Thoracic aorta (tissue), 2 donors: ENCODE results near the gene BICRA. TPM values are rescaled to one million over a fixed set of nuclear protein-coding genes. Genes with fewer than 3 reads are reported as not detected.

Experiments
- ATAC-seq: fragments of 150-250 bp; one replicate; pipeline ENCODE4 v1.8.0; 2017; ENCODE audit warnings: low read depth; ENCODE audit not compliant: insufficient number of reproducible peaks, low FRiP score
- DNase-seq: peaks from one replicate; pipeline ENCODE4 v3.0.0-alpha.2; 2020; ENCODE audit warnings: low spot score
- H3K27ac ChIP-seq, 2 donors: fragments of 200-600 bp; sonication (generic); 1 replicate in 1 of 2; 2 replicates in 1 of 2; pipeline ENCODE4 v1.5.1; 2016; ENCODE audit warnings: mild to moderate bottlenecking in 2 of 2, moderate library complexity in 2 of 2
- H3K27me3 ChIP-seq: fragments of 200-600 bp; sonication (generic); replicated peaks from 2 replicates; pipeline ENCODE4 v1.6.0; 2016; ENCODE audit warnings: mild to moderate bottlenecking; ENCODE audit not compliant: insufficient read depth
- H3K36me3 ChIP-seq: fragments of 200-600 bp; sonication (generic); one replicate; pipeline ENCODE4 v1.5.1; 2016
- H3K4me1 ChIP-seq, 2 donors: fragments of 200-600 bp; sonication (generic); 1 replicate in 1 of 2; 2 replicates in 1 of 2; pipeline versions ENCODE4 v1.5.1 to v1.6.0; 2016; ENCODE audit warnings: low read depth in 2 of 2, mild to moderate bottlenecking in 1 of 2; ENCODE audit not compliant: control insufficient read depth in 1 of 2
- H3K4me3 ChIP-seq: fragments of 200-600 bp; sonication (generic); 2 replicates; pipeline ENCODE4 v1.5.1; 2016; ENCODE audit warnings: mild to moderate bottlenecking
- H3K9me3 ChIP-seq: fragments of 200-600 bp; sonication (generic); 2 replicates; pipeline ENCODE4 v1.5.1; 2016
- CTCF ChIP-seq: fragments of 200-600 bp; sonication (generic); IDR thresholded peaks from one replicate; pipeline ENCODE4 v1.5.1; 2019; ENCODE audit warnings: antibody characterized with exemption
- total RNA-seq, 2 donors: library from RNA; depleted of rRNA; stranded (reverse); fragments of >200 nt; gene quantifications; one replicate each; pipeline versions ENCODE4 v1.1.0 to v1.2.3, GENCODE V29; 2016

Gene BICRA
- total RNA-seq, 2 donors from 2014 or later = 10.8 to 18.4 TPM

- Histone ChIP-seq H3K4me3 (no peak overlapping the region), H3K36me3 (peaks cover 27% of the 10 kb centered on the region), H3K27me3 (no peaks in the 10 kb centered on the region), H3K9me3 (no peaks in the 10 kb centered on the region), H3K4me1 (peaks cover 0 to 3% of the 10 kb centered on the region in 2 donors), H3K27ac (no peak overlapping the region)
- DNase-seq (no peak), ATAC-seq (no peak)
- TF ChIP-seq CTCF = peak; percentile 74
Measured at GRCh38 chr19:47699360-47699917, 90.5 kb downstream of the BICRA start.

- H3K9me3 ChIP-seq = no peaks in the 10 kb centered on the region
- no peak for DNase-seq
- no peak overlapping the region for H3K4me3 ChIP-seq
- H3K4me1 ChIP-seq = peaks cover 0 to 3% of the 10 kb centered on the region in 2 donors
- no peak for ATAC-seq
- peaks cover 27% of the 10 kb centered on the region for H3K36me3 ChIP-seq
- H3K27ac ChIP-seq = no peak overlapping the region
- no peak for TF ChIP-seq CTCF
- H3K27me3 ChIP-seq = no peaks in the 10 kb centered on the region
Measured at GRCh38 chr19:47700934-47701716, 92.2 kb downstream of the BICRA start.

DNA sequence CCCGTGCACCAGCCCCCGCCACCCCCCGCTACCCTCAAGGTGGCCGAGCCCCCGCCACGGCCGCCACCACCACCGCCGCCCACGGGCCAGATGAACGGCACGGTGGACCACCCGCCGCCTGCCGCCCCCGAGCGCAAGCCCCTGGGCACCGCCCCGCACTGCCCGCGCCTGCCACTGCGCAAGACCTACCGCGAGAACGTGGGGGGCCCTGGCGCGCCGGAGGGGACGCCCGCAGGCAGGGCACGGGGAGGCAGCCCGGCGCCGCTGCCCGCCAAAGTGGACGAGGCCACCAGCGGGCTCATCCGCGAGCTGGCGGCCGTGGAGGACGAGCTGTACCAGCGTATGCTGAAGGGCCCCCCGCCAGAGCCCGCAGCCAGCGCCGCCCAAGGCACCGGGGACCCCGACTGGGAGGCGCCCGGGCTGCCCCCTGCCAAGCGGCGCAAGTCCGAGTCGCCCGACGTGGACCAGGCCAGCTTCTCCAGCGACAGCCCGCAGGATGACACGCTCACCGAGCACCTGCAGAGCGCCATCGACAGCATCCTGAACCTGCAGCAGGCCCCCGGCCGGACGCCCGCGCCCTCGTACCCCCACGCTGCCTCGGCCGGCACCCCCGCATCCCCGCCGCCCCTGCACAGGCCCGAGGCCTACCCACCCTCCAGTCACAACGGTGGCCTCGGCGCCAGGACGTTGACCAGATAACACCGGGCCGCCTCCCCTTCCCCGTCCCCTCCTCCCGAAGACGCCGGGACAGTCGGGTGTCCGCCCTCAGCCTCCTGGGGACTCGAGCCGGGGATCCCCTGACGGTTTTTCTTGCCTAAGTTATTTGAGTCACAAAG lies 93.0 kb downstream of the BICRA start:
- ATAC-seq (no peak), DNase-seq (no peak)
- Histone ChIP-seq H3K4me1 (peaks cover 0 to 3% of the 10 kb centered on the region in 2 donors), H3K36me3 (peaks cover 27% of the 10 kb centered on the region), H3K9me3 (no peaks in the 10 kb centered on the region), H3K27ac (no peak overlapping the region), H3K27me3 (no peaks in the 10 kb centered on the region), H3K4me3 (no peak overlapping the region)
- no peak for TF ChIP-seq CTCF

- no peak for DNase-seq
- Histone ChIP-seq H3K36me3 (peaks cover 27% of the 10 kb centered on the region), H3K4me1 (peaks cover 0 to 3% of the 10 kb centered on the region in 2 donors), H3K4me3 (no peak overlapping the region), H3K27ac (no peak overlapping the region), H3K9me3 (no peaks in the 10 kb centered on the region), H3K27me3 (no peaks in the 10 kb centered on the region)
- ATAC-seq = no peak
- no peak for TF ChIP-seq CTCF
Measured at GRCh38 chr19:47702671-47703070, 93.7 kb downstream of the BICRA start.

DNA sequence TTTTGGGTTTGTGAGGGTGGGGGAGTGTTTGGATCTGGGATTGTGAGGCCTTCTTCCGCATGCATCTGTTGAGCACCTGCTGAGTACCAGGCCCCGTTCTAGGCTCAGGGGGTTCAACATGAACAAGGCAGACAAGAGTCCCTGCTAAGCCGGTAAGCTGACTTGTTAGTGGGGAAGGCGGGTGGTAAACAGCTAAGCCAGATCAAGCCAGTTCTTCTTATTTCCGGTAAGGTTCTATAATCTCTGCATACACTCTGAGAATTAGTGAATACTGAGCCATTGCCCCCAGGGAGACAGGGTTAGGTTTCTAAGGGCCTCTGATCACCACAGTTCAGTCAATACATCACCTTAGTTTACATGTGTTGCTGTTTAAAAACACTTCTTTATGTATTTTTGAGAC lies 94.4 kb downstream of the BICRA start:
- H3K36me3 ChIP-seq = peaks cover 27% of the 10 kb centered on the region

More for the DNA sequence above, 94.4 kb downstream of the BICRA start:
- no peak for TF ChIP-seq CTCF
- Histone ChIP-seq H3K4me3 (no peak overlapping the region), H3K9me3 (no peaks in the 10 kb centered on the region), H3K27me3 (no peaks in the 10 kb centered on the region), H3K4me1 (no peaks in the 10 kb centered on the region), H3K27ac (no peak overlapping the region)
- no peak for DNase-seq
- no peak for ATAC-seq
